ENCODE measurements around the gene MGA. TPM values are rescaled to one million over a fixed set of nuclear protein-coding genes. Genes with fewer than 3 reads are reported as not detected.

MGA gene
- total RNA-seq, 1 donor from 2014 or later = 43.1 TPM

GRCh38 chr15:41773332-41773728 is 113.1 kb downstream of the MGA start:
- peak overlapping the region; percentile 75 for H3K4me3 ChIP-seq (ENCODE audit: low read depth, low read length)
- no peak for TF ChIP-seq CTCF (IDR thresholded peaks at IDR 0.05; ENCODE audit: insufficient read depth, low read length, poor library complexity, severe bottlenecking)
- no peak for DNase-seq (ENCODE audit: low read depth)
- H3K36me3 ChIP-seq (ENCODE audit: control insufficient read depth, insufficient read depth, low read length) = no peaks in the 10 kb centered on the region
- H3K27me3 ChIP-seq (ENCODE audit: control insufficient read depth, insufficient read depth, low read length) = no peaks in the 10 kb centered on the region

- no peaks in the 10 kb centered on the region for H3K36me3 ChIP-seq (ENCODE audit: control insufficient read depth, insufficient read depth, low read length)
- DNase-seq (ENCODE audit: low read depth) = no peak
- TF ChIP-seq CTCF (IDR thresholded peaks at IDR 0.05; ENCODE audit: insufficient read depth, low read length, poor library complexity, severe bottlenecking) = no peak
- peak overlapping the region; percentile 75 for H3K4me3 ChIP-seq (ENCODE audit: low read depth, low read length)
- no peaks in the 10 kb centered on the region for H3K27me3 ChIP-seq (ENCODE audit: control insufficient read depth, insufficient read depth, low read length)
These were observed 113.5 kb downstream of the MGA start for GRCh38 chr15:41773729-41774061.

GRCh38 chr15:41774062-41774881 is 114.1 kb downstream of the MGA start, which contains the start of gene MAPKBP1:
Gene MAPKBP1, plus strand, starts transcription at chr15:41774484. Its CDS starts 792 bp downstream, at chr15:41775276.
- peak; percentile 92 for TF ChIP-seq CTCF (IDR thresholded peaks at IDR 0.05; ENCODE audit: insufficient read depth, low read length, poor library complexity, severe bottlenecking)
- peak; percentile 87 for DNase-seq (ENCODE audit: low read depth)
- no peaks in the 10 kb centered on the region for H3K27me3 ChIP-seq (ENCODE audit: control insufficient read depth, insufficient read depth, low read length)
- H3K36me3 ChIP-seq (ENCODE audit: control insufficient read depth, insufficient read depth, low read length) = no peaks in the 10 kb centered on the region
- peak within 1 kb of the TSS; percentile 75 for H3K4me3 ChIP-seq (ENCODE audit: low read depth, low read length)

GRCh38 chr15:41774882-41775417 is 114.7 kb downstream of the MGA start:
- Histone ChIP-seq H3K36me3 (ENCODE audit: control insufficient read depth, insufficient read depth, low read length) (no peaks in the 10 kb centered on the region), H3K4me3 (ENCODE audit: low read depth, low read length) (peak overlapping the region; percentile 75), H3K27me3 (ENCODE audit: control insufficient read depth, insufficient read depth, low read length) (no peaks in the 10 kb centered on the region)
- DNase-seq (ENCODE audit: low read depth) = no peak
- no peak for TF ChIP-seq CTCF (IDR thresholded peaks at IDR 0.05; ENCODE audit: insufficient read depth, low read length, poor library complexity, severe bottlenecking)

GRCh38 chr15:41775651-41776050 is 115.4 kb downstream of the MGA start:
- no peaks in the 10 kb centered on the region for H3K27me3 ChIP-seq (ENCODE audit: control insufficient read depth, insufficient read depth, low read length)
- no peak for DNase-seq (ENCODE audit: low read depth)
- no peak for TF ChIP-seq CTCF (IDR thresholded peaks at IDR 0.05; ENCODE audit: insufficient read depth, low read length, poor library complexity, severe bottlenecking)
- H3K36me3 ChIP-seq (ENCODE audit: control insufficient read depth, insufficient read depth, low read length) = no peaks in the 10 kb centered on the region
- peak overlapping the region; percentile 75 for H3K4me3 ChIP-seq (ENCODE audit: low read depth, low read length)
